K562 (cell line): ENCODE measurements around the gene SYT3. TPM values are rescaled to one million over a fixed set of nuclear protein-coding genes. Genes with fewer than 3 reads are reported as not detected.

Experiments
- ARID1B ChIP-seq: fragments of 450-650 bp; IDR thresholded peaks from 2 replicates; pipeline ENCODE4 v1.6.1; 2016; ENCODE audit warnings: antibody characterized with exemption, mild to moderate bottlenecking, inconsistent platforms
- ATF1 ChIP-seq, 2 experiments: fragments of 450-650 bp in 1 of 2; IDR thresholded peaks; 2 replicates each; pipeline ENCODE4 v1.6.1; 2016; ENCODE audit warnings: missing compliant biosample characterization in 1 of 2, missing genetic modification characterization in 1 of 2
- E2F3 ChIP-seq: fragments of 250-450 bp; sonication (Bioruptor Pico); IDR thresholded peaks from 2 replicates; pipeline ENCODE4 v1.4.0; 2020; ENCODE audit warnings: mild to moderate bottlenecking
- ELF4 ChIP-seq: fragments of 450-650 bp; formaldehyde crosslinking; IDR thresholded peaks from 2 replicates; pipeline ENCODE4 v1.4.0; 2022; ENCODE audit warnings: missing genetic modification characterization
- PHF21A ChIP-seq: fragments of 450-650 bp; IDR thresholded peaks from 2 replicates; pipeline ENCODE4 v1.6.1; 2017; ENCODE audit warnings: low read depth, borderline replicate concordance
- SAP30 ChIP-seq: fragments of 200-600 bp; sonication (generic); IDR thresholded peaks from 2 replicates; pipeline ENCODE4 v1.6.1; 2012; ENCODE audit warnings: borderline replicate concordance, low read depth, mild to moderate bottlenecking, moderate library complexity, low read length, control low read depth, inconsistent platforms; ENCODE audit not compliant: insufficient read depth, poor library complexity, severe bottlenecking
- SMAD1 ChIP-seq: fragments of 150-350 bp; IDR thresholded peaks from 2 replicates; pipeline ENCODE4 v1.6.1; 2014; ENCODE audit warnings: low read length, low read depth; ENCODE audit not compliant: partially characterized antibody
- ZBTB33 ChIP-seq: sonication (generic); formaldehyde crosslinking; IDR thresholded peaks from 2 replicates; pipeline ENCODE4 v1.8.1; 2023; ENCODE audit warnings: mild to moderate bottlenecking, missing genetic modification reagents
- ZC3H4 ChIP-seq: sonication (generic); formaldehyde crosslinking; IDR thresholded peaks from 2 replicates; pipeline ENCODE4 v1.9.0; 2021; ENCODE audit warnings: missing genetic modification reagents, borderline replicate concordance
- ZNF318 ChIP-seq, 2 experiments: fragments of 450-650 bp; IDR thresholded peaks; 2 replicates each; pipeline ENCODE4 v1.6.1; 2016; ENCODE audit warnings: mild to moderate bottlenecking in 2 of 2, borderline replicate concordance in 1 of 2, low read depth in 1 of 2, moderate library complexity in 1 of 2
- ZNF592 ChIP-seq: fragments of 450-650 bp; IDR thresholded peaks from 2 replicates; pipeline ENCODE4 v1.6.1; 2017; ENCODE audit warnings: antibody characterized with exemption, mild to moderate bottlenecking
- polyA plus RNA-seq, 8 experiments: library from polyadenylated mRNA; depleted of rRNA in 4 of 8; stranded (reverse) in 5 of 8; unstranded in 3 of 8; fragments of >200 nt; fragmentation: Nextera tagmentation in 2 of 8; fragmentation: Illumina TruSeq in 1 of 8; extraction: Ambion mirVana in 2 of 8; extraction: Trizol in 1 of 8; gene quantifications; 2 replicates each; pipeline versions ENCODE4 v1.2.1 to v1.2.3, GENCODE V29; 2011 to 2014; ENCODE audit warnings: inconsistent platforms in 1 of 8, missing spikeins in 1 of 8
- total RNA-seq, 7 experiments: library from RNA; depleted of rRNA in 6 of 7; stranded (reverse); fragments of >200 nt in 6 of 7; fragmentation: Illumina TruSeq in 2 of 7; extraction: Trizol in 2 of 7; gene quantifications; 2 replicates each; pipeline versions ENCODE4 v1.2.1 to v1.2.3, GENCODE V29; 2011 to 2021; ENCODE audit warnings: low replicate concordance in 1 of 7

SYT3 gene
- total and polyA plus RNA-seq, 9 of the 15 experiments (the other 6 are each of a cell fraction or from before 2014, with no cell fraction given) = 0.36 to 2.0 (median 0.54) TPM; not detected in 2

- TF ChIP-seq PHF21A (no peak), ZBTB33 (0 out of 2 replicates have a peak, but pooled peaks have one; percentile 50), ZNF592 (peak; percentile 52), ATF1 (CRISPR knock-in tag; IDR thresholded peaks at IDR 0.05) (peak; percentile 54; the same call in 1 of the 2 replicates), ATF1 (tag; IDR thresholded peaks at IDR 0.05) (peak; percentile 60; the same call in 1 of the 2 replicates), ARID1B (peak; percentile 6; the same call in 1 of the 2 replicates), ZC3H4 (CRISPR knock-in tag) (peak; percentile 93; the same call in 1 of the 2 replicates), SMAD1 (peak; percentile 89), ZNF318 (IDR thresholded peaks at IDR 0.05; ENCODE audit: borderline replicate concordance in 1 of 2, low read depth in 1 of 2) (no peak), E2F3 (CRISPR knock-in tag) (peak; percentile 64; the same call in 1 of the 2 replicates), ELF4 (CRISPR knock-in tag) (no peak), SAP30 (peak; percentile 41)
Observed at GRCh38 chr19:50657712-50658440, 18.2 kb upstream of the SYT3 start (continued).
